Epithelial cell of esophagus (primary cell): ENCODE data around the gene HMGB4.

Source experiments
- DNase-seq: peaks from one replicate; pipeline ENCODE4 v3.0.0; 2010; ENCODE audit warnings: low read depth
- H3K4me3 ChIP-seq: 2 replicates; pipeline ENCODE4 v1.5.1; 2011; ENCODE audit warnings: mild to moderate bottlenecking, low read length, control low read depth
- CTCF ChIP-seq: IDR thresholded peaks from 2 replicates; pipeline ENCODE4 v1.5.1; 2011; ENCODE audit warnings: low read depth, mild to moderate bottlenecking, low read length, control low read depth, inconsistent platforms; ENCODE audit not compliant: insufficient read depth; ENCODE audit errors: missing control alignments

The HMGB4 gene

GRCh38 chr1:33853431-33853830 lies 10.4 kb upstream of the HMGB4 start:
- DNase-seq, result no peak
- no peak for TF ChIP-seq CTCF
- H3K4me3 ChIP-seq, result no peak overlapping the region

- no peak overlapping the region for H3K4me3 ChIP-seq
- no peak for TF ChIP-seq CTCF
- no peak for DNase-seq
Observed at GRCh38 chr1:33854091-33854490, 9.8 kb upstream of the HMGB4 start.

- H3K4me3 ChIP-seq, result no peak overlapping the region
- no peak for DNase-seq
- TF ChIP-seq CTCF, result no peak
Observed at GRCh38 chr1:33860671-33861070, 3.2 kb upstream of the HMGB4 start.

- H3K4me3 ChIP-seq, result no peak overlapping the region
- TF ChIP-seq CTCF, result no peak
- DNase-seq, result no peak
Observed at GRCh38 chr1:33864460-33865389, 846 bp downstream of the HMGB4 start.

- no peak for TF ChIP-seq CTCF
- DNase-seq, result no peak
- no peak overlapping the region for H3K4me3 ChIP-seq
Observed at GRCh38 chr1:33866281-33866680, 2.4 kb downstream of the HMGB4 start.

GRCh38 chr1:33867684-33868083 lies 3.8 kb downstream of the HMGB4 start:
- DNase-seq, result no peak
- H3K4me3 ChIP-seq, result no peak overlapping the region
- no peak for TF ChIP-seq CTCF

- no peak for TF ChIP-seq CTCF
- H3K4me3 ChIP-seq, result no peak overlapping the region
- no peak for DNase-seq
Observed at GRCh38 chr1:33872275-33872674, 8.4 kb downstream of the HMGB4 start.
